Stromal cell of bone marrow (primary cell): ENCODE measurements around the gene HOXC5.
"Not testable (repeated sequence)": the region's sequence is repeated elsewhere in the genome, so short reads cannot be mapped to it uniquely, and the experiment has no call there.

Experiments
- DNase-seq: peaks from one replicate; pipeline ENCODE4 v3.0.0-alpha.2; 2012; ENCODE audit warnings: low read depth

Gene HOXC5

DNA sequence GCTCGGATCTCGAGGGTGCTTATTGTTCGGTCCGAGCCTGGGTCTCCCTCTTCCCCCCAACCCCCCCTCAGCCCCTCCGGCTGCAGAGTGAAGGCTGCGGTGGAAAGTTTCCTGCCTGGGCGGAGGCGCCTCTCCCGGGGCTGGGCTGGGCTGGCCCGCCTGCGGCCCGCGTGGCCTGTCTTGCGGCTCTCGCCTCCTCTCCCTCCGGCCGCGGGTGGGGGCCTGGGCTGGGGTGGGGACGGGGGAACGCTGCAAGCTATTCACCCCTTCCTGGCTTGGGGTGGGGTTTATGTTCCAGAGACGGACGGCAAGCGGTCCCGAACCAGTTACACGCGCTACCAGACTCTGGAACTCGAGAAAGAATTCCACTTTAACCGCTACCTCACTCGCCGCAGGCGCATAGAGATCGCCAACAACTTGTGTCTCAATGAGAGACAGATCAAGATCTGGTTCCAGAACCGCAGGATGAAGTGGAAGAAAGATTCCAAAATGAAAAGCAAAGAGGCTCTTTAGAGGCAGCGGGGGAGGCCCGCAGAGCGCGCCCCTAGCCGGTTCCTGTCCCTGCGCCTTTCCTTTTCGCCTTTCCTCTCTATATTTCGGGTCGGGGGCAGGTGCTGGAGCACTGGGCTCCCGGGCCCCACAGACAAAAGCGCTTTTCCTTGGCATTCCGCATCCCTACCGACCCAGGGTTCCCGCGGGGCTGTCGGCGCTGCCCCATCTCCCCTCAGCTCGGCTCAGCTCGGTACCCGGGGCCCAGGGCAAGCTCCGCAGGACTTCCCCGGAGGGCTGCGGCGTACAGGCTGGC, 1.3 kb downstream of the HOXC5 start:
- no peak for DNase-seq

DNA sequence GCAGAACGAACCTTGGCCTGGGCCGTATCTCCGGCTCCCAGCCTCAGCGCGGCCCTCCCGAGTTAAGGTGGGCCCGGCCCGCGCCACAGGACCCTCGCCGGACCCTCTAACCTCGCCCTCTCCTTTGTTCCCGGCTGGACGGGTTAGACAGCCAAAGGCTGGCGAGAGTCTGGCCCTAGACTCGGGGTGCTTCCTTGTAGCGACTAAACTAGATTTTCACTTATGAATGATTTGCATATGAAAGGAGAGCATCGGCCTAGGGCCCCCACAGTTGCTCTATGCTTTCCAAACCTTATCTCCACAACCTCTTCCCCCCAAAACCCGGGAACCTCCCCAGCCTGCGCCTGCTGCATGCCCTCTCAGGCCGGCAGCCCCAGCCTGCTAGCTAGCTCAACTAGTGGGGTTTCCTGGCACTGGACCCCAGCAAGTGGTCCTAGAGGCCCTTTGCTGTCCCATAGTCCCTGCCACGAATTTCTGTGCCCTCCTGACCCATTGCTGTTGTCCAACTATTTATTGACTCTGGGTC, 2.0 kb downstream of the HOXC5 start:
- DNase-seq = no peak

DNA sequence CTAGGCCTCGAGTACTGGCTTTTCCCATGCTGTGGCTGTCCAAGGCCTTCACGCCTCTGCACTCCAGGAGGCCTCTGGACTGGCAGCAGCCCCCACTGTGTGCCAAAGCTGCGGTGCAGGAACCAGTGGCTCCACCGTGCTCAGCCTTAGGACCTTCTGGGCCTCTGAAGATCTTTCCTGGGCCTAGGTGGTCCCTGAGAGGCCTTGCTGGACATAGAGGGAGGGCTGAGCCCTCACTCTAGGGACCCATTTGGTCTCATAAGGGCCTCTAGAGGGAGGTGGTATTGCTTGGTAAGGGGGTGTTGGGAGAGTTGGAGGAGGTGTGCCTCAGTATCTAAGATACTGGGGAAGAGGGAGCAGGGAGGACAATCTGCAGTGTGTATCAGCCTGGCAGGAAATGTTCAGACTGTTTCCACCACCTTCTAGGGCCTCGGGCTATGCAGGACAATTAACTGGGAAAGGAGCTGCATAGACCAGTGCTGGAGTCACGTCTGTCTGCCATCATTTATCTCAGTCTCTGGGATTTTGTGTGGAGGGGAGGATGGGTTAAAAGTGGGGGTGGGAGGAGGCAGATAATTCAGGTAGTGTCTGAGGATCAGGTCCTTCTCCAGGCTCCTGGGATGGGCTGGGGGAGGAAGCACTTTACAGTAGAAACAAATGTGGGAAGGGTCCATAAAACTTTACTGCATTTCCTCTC, 2.9 kb downstream of the HOXC5 start:
- no peak for DNase-seq

DNA sequence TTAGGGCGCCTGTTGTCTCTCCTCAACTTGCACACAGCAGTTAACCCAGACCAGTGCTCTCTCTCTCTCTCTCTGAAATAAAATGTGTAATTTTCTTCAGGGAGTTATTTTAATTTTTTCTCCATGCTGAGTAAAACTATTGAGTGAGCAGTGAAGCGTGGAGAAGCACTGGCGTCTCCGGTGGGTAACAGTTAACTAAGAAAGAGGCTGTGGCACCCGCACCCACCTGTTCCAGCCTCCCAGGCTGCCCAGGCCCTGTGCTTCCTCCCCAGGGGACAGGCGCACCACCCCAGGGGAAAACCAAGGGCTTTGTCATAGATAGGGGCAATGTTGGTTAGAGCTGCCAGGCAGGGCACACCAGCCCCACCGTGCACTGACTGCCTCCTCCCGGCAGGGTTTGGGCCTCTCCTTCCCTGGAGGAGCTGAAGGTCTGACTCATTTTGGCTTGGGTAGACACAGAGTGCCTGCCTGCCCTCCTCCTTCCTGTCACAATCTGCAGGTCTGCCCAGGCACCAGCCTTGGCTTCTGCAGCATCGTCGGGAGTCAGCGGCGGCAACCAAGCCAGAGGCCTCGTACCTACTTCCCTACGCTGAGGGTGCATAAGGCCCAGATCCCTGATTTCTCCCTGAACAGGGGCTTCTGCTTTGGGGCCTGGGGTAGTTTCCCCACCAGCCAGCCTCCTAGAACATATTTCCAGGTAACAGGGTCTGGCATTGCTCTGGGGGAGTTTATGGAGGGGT, 3.9 kb downstream of the HOXC5 start:
- no peak for DNase-seq

DNA sequence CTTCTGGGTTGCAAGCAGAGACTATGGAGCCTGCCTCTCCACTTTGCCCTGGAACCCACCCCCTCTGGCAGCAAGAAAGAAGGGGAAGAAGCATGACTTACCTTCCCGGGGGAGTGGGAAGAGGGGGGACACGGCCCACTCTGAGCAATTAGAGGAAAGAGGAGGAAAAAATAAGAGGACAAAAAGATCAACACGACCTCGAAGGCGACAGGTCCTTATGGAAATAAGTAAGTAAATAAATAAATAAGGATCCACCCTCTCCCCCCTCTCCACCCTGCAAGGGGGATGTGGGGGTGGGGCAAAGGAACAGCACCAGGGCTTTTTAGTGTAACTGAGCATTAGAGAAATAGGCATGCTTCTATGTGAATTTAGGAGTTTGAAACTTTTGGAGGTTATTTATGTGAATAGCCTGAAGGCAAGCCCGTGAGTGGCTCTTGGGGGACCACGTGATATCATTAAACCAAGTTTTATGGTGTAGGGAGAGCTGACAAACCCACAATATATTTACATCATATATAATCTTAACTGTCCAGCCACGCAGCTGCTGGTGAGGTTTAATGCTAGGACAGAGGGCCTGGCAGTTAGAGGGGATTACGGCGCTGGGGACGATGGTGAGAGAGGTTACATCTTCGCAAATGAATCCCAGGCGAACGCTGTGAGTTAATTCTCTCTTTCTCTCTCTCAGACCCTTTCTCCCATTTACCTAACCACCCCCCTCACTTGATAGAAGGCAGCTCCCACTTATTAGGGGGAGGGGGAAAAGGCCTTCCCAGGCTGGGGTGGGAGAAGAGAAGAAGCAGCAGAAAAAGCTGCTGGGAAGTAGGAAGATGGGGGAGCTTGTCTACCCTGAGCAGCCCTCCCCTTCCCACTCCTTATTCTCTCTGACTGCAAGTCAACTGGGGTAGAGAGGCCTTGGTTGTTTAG, 4.8 kb downstream of the HOXC5 start:
- DNase-seq = no peak

DNA sequence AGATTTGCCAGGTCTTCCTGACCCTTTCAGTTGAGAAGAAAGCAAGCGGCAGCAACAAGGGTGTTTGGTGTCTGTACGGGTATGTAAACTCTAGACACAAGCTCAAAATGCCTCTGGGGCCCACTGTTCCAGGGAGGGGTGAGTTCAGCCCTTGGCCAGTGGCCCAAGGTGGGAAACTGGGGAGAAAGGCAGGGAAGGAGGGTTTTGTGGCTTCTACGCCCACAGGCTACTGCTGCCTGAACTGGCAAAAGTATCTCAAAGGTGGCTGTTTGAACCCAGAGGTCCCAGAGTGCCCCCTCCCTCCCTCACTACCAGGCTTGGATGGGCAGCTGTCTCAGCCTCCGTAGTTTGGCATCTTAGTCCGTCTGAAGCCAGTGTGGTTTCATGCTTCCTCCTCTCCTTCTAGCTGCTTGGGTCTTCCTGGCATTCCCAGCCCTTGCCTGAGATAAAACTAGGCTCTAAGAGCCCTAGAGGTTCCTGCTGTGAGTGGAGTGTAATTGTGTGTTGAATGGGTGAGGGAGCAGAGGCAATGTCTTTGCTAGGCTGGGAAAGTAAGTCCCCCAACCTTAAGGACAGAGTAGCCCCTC, 5.5 kb downstream of the HOXC5 start:
- DNase-seq = no peak

DNA sequence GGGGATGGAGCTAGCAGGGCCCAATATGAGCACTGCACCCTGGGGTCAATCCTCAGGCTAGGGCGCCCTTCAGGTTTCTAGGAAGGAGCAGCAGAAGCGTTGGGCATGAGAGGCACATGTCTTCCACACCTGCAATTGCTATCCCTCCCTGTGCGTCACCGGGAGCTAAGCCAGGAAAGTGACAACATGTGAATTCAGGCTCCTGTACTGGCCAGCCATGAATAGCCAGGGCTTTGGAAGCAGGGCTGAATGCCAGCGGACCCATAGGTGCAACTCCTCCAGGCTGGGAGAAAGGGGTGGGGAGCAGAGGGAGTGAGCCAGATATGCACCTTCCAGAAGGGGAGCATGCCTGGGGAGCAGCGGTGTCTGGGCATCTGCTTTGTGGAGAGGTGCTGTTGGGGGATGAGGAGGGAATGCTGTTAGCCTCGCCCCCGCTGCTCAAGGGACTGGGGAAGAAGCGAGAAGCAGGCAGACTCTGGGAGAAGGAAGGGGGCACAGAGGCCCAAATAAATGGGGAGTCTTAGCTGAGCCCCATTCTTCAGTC, 6.1 kb downstream of the HOXC5 start:
- DNase-seq = no peak

DNA sequence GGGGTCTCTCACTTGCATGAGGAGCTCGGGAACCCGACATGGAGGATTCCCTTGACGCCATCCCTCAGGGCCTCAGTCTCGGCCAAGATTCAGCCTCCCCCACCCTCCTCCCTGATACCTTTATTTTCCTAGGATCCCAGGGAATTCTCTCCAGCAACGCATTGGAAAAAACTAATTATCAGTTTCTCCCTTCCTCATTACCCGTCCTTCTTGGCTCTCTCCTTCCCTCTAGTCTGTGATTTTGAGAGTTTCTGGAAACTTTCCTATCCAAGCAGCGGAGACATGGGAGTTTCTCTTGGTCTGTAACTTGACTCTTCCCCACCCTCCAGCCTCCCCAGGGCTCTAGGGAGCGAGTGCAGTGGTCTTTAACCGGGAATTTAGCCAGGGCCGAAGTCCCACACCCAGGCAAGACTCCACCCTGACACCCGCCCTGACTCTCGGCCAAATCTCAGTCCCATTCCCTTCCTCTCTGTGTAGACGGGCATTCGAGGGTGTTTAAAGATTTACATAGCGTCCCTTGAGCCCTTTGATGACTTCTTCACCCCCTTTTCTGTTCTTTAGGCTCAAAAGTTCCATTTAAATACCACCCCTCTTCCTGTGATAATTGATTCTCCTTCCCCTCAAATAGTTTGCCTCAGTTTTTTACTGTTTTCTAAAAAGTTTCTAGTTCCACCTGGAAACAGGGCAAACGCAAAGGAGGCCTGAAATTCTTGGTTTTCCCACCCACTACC, 6.7 kb downstream of the HOXC5 start:
- peak; percentile 75 for DNase-seq

DNA sequence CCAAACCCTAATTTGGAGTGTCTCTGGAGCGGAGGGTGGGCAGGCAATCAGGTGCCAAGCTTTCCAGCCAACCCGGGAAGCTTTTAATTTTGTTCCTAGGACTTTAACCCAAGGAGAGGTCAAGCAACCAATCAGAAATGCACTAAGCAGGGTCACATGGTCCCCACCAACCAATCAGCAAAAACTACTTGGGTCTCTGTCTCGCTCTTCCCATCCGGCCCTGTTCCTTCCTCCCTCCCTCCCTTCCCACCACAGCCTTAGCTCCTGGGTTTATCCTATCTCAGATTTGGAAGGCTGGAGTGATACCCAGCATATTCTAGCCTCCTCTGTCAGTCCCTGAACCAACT, 7.3 kb downstream of the HOXC5 start:
- DNase-seq = no peak

DNA sequence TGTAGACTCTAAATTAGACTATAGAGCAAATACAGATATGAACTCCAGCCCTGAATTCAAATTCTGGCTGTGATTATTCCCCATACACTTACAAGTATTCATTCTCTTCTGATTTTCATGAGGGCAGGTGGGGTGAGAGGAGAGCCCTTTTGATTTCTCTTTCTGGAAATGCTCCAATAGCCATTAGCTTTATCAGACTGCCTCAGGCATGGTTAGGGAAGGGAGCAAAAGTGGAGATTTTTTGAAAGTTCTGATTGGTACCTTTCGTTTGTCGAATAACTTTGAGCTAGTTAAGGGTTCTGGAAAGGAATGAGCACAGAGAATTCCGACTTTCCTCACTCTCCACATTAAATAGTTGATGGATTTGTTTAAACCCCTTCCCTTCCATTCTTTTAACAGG, 7.8 kb downstream of the HOXC5 start:
- no peak for DNase-seq

DNA sequence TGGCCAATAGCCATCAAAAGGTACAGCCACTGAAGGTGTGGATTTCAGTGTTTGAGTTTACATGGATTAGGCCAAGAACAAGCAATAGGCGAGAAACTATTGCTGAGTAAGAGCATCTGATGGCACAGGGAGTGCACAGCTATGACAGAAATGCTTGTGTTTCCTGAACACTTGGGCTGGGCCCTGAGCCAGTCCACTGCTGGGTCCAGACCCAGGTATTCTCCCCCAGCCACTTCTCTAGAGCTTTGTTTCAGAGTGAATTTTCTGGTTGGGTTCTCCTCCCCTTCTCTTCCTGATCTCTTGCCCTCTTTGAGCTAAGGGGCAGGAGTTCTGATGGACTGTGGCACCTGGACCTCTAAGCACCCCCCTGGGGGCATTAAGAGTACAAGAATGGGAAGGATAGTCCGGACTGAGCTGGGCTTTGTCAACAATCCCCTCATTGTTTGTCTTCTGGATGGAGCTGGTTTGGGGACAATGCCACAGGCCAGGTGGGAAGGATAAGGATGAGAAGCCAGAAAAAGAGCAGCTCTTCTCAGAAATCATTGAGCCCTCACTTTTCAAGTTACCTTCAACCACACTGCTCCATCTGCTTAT, 8.3 kb downstream of the HOXC5 start:
- no peak for DNase-seq

DNA sequence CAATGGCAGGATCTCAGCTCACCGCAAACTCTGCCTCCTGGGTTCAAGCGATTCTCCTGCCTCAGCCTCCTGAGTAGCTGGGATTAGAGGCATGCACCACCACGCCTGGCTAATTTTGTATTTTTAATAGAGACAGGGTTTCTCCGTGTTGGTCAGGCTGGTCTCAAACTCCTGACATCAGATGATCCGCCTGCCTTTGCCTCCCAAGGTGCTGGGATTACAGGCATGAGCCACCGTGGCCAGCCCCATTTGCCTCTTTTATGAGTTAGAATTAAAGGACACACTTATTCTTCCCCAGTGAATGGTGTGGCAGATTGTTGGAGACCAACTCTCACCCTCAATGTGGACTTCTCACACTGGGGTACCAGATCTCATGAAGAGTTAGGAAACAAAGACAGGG, 9.2 kb downstream of the HOXC5 start:
- not testable (repeated sequence) for DNase-seq

DNA sequence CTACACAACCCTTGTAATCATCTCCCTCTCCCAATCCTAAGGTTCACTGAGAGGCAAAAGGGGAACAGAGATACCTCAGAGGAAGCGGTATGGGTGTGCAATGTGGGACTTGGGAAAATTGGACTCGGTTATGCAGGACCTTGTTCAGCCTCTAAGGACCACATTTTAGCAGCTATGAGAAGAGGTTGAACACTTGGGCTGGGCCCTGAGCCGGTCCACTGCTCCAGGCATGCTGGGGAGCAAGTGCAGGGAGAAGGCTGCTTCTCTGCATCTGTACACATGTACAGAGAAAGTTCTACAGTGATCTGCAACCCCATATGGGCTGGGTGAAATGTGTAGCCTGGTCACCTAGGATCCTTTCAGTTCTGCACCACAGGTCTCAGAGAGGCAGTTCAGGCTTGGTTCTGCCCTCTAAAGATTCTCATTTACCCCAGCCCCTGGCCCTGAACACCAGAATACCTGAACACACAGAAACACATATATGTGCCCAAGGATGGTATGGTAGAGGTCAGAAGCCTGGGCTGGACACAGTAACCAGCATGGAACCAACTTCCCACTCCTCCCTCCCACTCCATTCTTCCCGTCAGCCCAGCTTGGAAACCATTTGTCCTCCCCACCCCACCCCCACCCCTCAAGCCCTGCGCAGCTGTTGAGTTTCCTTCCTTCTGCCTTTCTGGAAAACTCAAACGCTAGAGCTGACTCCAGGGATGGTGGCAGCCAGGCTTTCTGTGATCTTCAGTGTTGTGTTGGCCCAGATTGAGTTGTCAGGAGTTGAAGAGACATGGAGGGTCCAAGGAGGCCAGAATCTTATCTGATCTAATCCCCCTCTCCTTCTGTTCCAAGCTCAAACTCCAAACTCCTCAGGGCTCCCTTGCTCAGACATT, 10.4 kb downstream of the HOXC5 start:
- no peak for DNase-seq

DNA sequence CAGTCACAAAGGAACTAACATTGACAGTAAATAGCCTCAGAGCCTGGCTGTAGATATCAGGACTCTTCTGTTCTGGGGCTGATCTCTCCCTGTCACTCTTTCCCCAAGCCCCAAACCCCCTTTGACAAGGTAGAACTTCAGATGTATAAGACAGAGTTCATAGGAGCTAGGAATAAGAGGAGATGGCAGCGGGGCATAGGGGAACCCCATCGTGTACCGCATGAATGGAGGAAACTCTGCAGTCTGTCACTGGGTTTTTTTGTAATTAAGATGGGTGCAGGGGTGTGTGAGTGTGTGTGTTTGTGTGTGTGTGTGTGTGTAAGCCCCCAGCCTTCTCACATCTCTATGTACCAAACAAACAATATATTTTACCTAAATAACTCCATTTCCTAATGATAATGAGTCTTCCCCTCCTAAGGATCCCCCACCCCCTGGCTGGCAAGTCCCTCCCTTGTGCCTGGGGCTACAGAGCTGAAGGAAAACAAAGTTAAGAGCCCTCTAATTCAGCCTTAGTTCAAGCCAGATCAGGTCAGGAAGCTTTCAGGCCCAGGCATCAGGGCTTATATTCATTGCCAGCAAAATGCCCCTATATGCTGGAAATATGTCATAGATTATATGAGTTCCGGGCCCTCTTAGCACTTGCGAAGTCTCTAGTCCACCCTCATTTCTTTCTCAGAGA, 11.7 kb downstream of the HOXC5 start:
- no peak for DNase-seq

DNA sequence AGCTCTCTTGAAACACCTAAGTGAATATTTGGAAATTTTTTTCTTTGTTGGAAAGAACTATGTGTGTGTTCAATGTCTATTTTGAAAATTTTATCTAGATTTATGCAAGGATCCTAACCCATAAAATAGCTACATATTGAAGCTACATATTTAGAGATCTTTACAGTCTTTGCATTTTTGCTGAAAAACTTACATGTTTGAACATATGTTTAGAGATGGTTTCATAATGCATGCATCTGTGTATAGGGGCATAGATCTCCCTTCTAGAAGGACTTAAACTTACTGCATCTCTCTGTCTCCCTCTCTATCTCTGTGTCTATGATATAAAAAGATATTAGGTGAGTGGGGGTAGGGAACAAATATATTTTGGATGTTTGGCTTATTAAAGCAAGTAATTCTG, 12.6 kb downstream of the HOXC5 start:
- DNase-seq = no peak

DNA sequence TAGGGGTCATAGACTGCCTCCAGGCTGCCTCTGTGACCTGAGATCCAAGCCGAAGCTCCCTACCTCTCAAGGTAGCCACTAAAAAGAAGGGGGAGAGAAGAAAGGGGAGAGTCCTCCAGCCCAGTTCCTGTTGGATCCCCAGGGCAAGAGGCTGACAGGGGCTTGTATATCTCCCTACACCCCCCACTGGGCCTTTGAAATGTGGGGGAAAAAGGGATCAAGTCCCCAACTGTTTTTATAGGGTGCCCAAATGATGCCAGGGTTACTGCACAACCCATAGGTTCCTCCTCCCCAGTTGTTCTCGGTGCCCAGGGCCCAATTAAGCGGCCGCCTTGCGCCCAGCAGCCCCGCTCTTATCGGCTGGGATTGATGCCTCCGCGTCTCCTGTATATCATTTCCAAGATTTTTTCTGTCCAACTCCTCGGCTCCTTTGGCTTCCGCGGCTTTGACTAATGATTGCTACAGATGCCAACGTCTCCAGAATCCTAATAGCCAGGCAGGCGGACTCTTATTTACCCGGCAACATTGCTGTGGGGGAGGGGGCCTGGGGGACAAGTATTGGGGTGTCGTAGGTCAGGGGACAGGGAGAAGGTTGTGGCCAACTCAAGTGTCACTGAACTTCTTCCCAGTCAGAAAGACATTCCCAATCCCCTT, 13.1 kb downstream of the HOXC5 start:
- no peak for DNase-seq

DNA sequence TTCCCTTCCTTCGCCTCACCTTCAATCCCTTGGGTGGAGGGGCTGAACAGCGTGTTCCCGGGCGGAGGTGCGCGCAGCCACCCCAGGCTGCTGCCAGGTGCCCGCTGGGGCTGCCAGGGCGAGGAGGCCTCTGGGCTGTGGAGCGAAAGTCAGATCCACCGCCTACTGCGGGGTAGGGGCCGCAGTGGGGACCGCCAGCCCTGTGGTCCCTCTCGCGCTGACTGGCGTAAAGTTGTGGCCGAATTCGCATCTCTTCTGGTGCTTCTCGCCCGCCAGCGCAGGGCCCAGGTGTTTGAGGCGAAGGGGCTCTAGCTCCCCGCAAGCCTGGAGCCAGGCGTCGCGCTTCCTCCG, 13.9 kb downstream of the HOXC5 start:
- DNase-seq = no peak
